Aorta (tissue), 5 donors: Measurements from ENCODE around the gene SALL2. TPM values are rescaled to one million over a fixed set of nuclear protein-coding genes. Genes with fewer than 3 reads are reported as not detected.

Experiments used
- ATAC-seq: fragments of 200-7000 bp; cut with Tn5 transposase; one replicate; pipeline ENCODE4 v1.9.1; 2022; ENCODE audit warnings: moderate library complexity; ENCODE audit not compliant: low FRiP score
- DNase-seq, 2 donors: peaks; one replicate each; pipeline ENCODE4 v3.0.0-alpha.2; 2020
- H3K27ac ChIP-seq, 2 donors: one replicate each; pipeline ENCODE4 v1.5.1; 2013; ENCODE audit warnings: low read length in 2 of 2, mild to moderate bottlenecking in 2 of 2, moderate library complexity in 2 of 2, control low read depth in 1 of 2, inconsistent platforms in 1 of 2, low read depth in 1 of 2
- H3K27me3 ChIP-seq, 2 donors: one replicate each; pipeline ENCODE4 v1.6.1; 2013; ENCODE audit warnings: control low read depth in 1 of 2, low read length in 1 of 2, mild to moderate bottlenecking in 1 of 2, moderate library complexity in 1 of 2; ENCODE audit not compliant: insufficient read depth in 2 of 2, control insufficient read depth in 1 of 2
- H3K36me3 ChIP-seq, 2 donors: one replicate each; pipeline ENCODE4 v1.6.1; 2013; ENCODE audit warnings: control low read depth in 1 of 2, low read length in 1 of 2, mild to moderate bottlenecking in 1 of 2; ENCODE audit not compliant: insufficient read depth in 2 of 2, control insufficient read depth in 1 of 2
- H3K4me1 ChIP-seq, 2 donors: one replicate each; pipeline ENCODE4 v1.6.1; 2013; ENCODE audit warnings: low read length in 2 of 2, control low read depth in 1 of 2, mild to moderate bottlenecking in 1 of 2, moderate library complexity in 1 of 2; ENCODE audit not compliant: insufficient read depth in 2 of 2, control insufficient read depth in 1 of 2
- H3K4me3 ChIP-seq, 2 donors: one replicate each; pipeline ENCODE4 v1.5.1; 2013; ENCODE audit warnings: low read length in 2 of 2, control low read depth in 1 of 2, mild to moderate bottlenecking in 1 of 2
- H3K9me3 ChIP-seq: one replicate; pipeline ENCODE4 v1.6.1; 2013; ENCODE audit warnings: mild to moderate bottlenecking, low read length; ENCODE audit not compliant: control insufficient read depth
- WGBS, 2 donors: extraction: QIAGEN DNeasy Blood & Tissue Kit; methylation state at CpG; one replicate each; pipeline ENCODE4 v1.1.7; 2013; 5-methylcytosine and 5-hydroxymethylcytosine counted together
- intact Hi-C, 2 donors: fragments of 100-400 bp; cut with DNase I; formaldehyde crosslinking; loops; one replicate each; pipeline versions ENCODE4 v1.14.2 to v1.15.0; 2022
- polyA plus RNA-seq, 2 donors: library from polyadenylated mRNA; stranded (reverse); fragments of 200-250 nt; gene quantifications; one replicate each; pipeline ENCODE4 v1.2.3, GENCODE V29; 2013
- total RNA-seq, 2 donors: library from RNA; stranded (reverse); fragmentation: NEBNext Ultra II Directional; extraction: Animal tissue kit (Norgen Biotek cat#: 25700); gene quantifications; one replicate each; pipeline ENCODE4 v1.2.1, GENCODE V29; 2021
- donor health status: healthy with polysubstance abuse.
- donor health status: Bipolar disorder and iron deficiency.
- donor health status: DM: no; HTN: no; CAD: no.
- donor health status: DM: no; HTN: no; CAD: no.
- donor health status: DM: yes; HTN: yes; CAD: no.

SALL2 gene
- total and polyA plus RNA-seq, 4 donors = 4.1 to 12.2 (median 8.1) TPM

GRCh38 chr14:21543963-21544362 lies 17.8 kb upstream of the SALL2 start:
- ATAC-seq (no peak), DNase-seq (no peak)
- Histone ChIP-seq H3K4me1 (no peaks in the 10 kb centered on the region), H3K27ac (no peak overlapping the region), H3K27me3 (no peaks in the 10 kb centered on the region), H3K36me3 (no peaks in the 10 kb centered on the region), H3K4me3 (no peak overlapping the region), H3K9me3 (no peaks in the 10 kb centered on the region)
- intact Hi-C loops = no loop called here
- WGBS, 2 donors = 45 to 49% methylated on average over 5 of the region's 5 CpGs

GRCh38 chr14:21543521-21543960 lies 17.4 kb upstream of the SALL2 start:
- DNase-seq = no peak
- intact Hi-C loops = no loop called here
- ATAC-seq = no peak
- no peaks in the 10 kb centered on the region for H3K9me3 ChIP-seq
- H3K4me3 ChIP-seq = no peak overlapping the region
- no peaks in the 10 kb centered on the region for H3K27me3 ChIP-seq
- no peaks in the 10 kb centered on the region for H3K4me1 ChIP-seq
- H3K27ac ChIP-seq = no peak overlapping the region
- WGBS, 2 donors = 18 to 22% methylated on average over 7 of the region's 7 CpGs
- H3K36me3 ChIP-seq = no peaks in the 10 kb centered on the region

- Histone ChIP-seq H3K4me3 (no peak overlapping the region), H3K4me1 (no peaks in the 10 kb centered on the region), H3K36me3 (no peaks in the 10 kb centered on the region), H3K27me3 (no peaks in the 10 kb centered on the region), H3K9me3 (no peaks in the 10 kb centered on the region), H3K27ac (no peak overlapping the region)
- DNase-seq = no peak
- 86 to 89% methylated on average over 9 of the region's 9 CpGs for WGBS, 2 donors
- intact Hi-C loops = no loop called here
- no peak for ATAC-seq
These were observed 15.4 kb upstream of the SALL2 start for GRCh38 chr14:21541413-21542074.

- intact Hi-C loops = no loop called here
- H3K4me3 ChIP-seq = no peak overlapping the region
- no peak overlapping the region for H3K27ac ChIP-seq
- no peaks in the 10 kb centered on the region for H3K9me3 ChIP-seq
- DNase-seq = no peak
- H3K36me3 ChIP-seq = no peaks in the 10 kb centered on the region
- 15 to 17% methylated on average over 3 of the region's 3 CpGs for WGBS, 2 donors
- no peak for ATAC-seq
- H3K4me1 ChIP-seq = no peaks in the 10 kb centered on the region
- H3K27me3 ChIP-seq = peaks cover 0 to 2% of the 10 kb centered on the region in 2 donors
These were observed 13.2 kb upstream of the SALL2 start for GRCh38 chr14:21539189-21539940.

- Histone ChIP-seq H3K27me3 (peaks cover 0 to 2% of the 10 kb centered on the region in 2 donors), H3K27ac (no peak overlapping the region), H3K4me3 (no peak overlapping the region), H3K4me1 (no peaks in the 10 kb centered on the region), H3K36me3 (no peaks in the 10 kb centered on the region), H3K9me3 (no peaks in the 10 kb centered on the region)
- no peak for DNase-seq
- no peak for ATAC-seq
- WGBS, 2 donors = 8 to 15% methylated on average over 3 of the region's 3 CpGs
- intact Hi-C loops = no loop called here
These were observed 10.9 kb upstream of the SALL2 start for GRCh38 chr14:21537090-21537424.

GRCh38 chr14:21536418-21537089 lies 10.4 kb upstream of the SALL2 start:
- ATAC-seq = peak; percentile 46
- Histone ChIP-seq H3K4me3 (no peak overlapping the region), H3K9me3 (no peaks in the 10 kb centered on the region), H3K4me1 (no peaks in the 10 kb centered on the region), H3K36me3 (no peaks in the 10 kb centered on the region), H3K27me3 (peaks cover 0 to 2% of the 10 kb centered on the region in 2 donors), H3K27ac (no peak overlapping the region)
- 2% methylated on average over 25 of the region's 25 CpGs for WGBS, 2 donors
- intact Hi-C loops = no loop called here
- no peak for DNase-seq

- Histone ChIP-seq H3K9me3 (no peaks in the 10 kb centered on the region), H3K27me3 (peaks cover 0 to 2% of the 10 kb centered on the region in 2 donors), H3K4me1 (no peaks in the 10 kb centered on the region), H3K27ac (no peak overlapping the region), H3K36me3 (no peaks in the 10 kb centered on the region), H3K4me3 (no peak overlapping the region)
- intact Hi-C loops = no loop called here
- 20% methylated on average over 6 of the region's 6 CpGs for WGBS, 2 donors
- DNase-seq (no peak), ATAC-seq (no peak)
These were observed 9.6 kb upstream of the SALL2 start for GRCh38 chr14:21535545-21536417.

- WGBS, 2 donors = 44 to 50% methylated on average over 4 of the region's 4 CpGs
- intact Hi-C loops = no loop called here
These were observed 8.4 kb upstream of the SALL2 start for GRCh38 chr14:21534576-21534975.

More at GRCh38 chr14:21534576-21534975, 8.4 kb upstream of the SALL2 start:
- DNase-seq = no peak
- Histone ChIP-seq H3K4me3 (no peak overlapping the region), H3K9me3 (no peaks in the 10 kb centered on the region), H3K27me3 (peaks cover 0 to 2% of the 10 kb centered on the region in 2 donors), H3K36me3 (no peaks in the 10 kb centered on the region), H3K27ac (no peak overlapping the region), H3K4me1 (no peaks in the 10 kb centered on the region)
- no peak for ATAC-seq
